ENCODE results near the gene LOXL3. TPM values are rescaled to one million over a fixed set of nuclear protein-coding genes. Genes with fewer than 3 reads are reported as not detected.

Gene LOXL3
- total RNA-seq, 1 experiment from 2014 or later, result 7.7 TPM

DNA sequence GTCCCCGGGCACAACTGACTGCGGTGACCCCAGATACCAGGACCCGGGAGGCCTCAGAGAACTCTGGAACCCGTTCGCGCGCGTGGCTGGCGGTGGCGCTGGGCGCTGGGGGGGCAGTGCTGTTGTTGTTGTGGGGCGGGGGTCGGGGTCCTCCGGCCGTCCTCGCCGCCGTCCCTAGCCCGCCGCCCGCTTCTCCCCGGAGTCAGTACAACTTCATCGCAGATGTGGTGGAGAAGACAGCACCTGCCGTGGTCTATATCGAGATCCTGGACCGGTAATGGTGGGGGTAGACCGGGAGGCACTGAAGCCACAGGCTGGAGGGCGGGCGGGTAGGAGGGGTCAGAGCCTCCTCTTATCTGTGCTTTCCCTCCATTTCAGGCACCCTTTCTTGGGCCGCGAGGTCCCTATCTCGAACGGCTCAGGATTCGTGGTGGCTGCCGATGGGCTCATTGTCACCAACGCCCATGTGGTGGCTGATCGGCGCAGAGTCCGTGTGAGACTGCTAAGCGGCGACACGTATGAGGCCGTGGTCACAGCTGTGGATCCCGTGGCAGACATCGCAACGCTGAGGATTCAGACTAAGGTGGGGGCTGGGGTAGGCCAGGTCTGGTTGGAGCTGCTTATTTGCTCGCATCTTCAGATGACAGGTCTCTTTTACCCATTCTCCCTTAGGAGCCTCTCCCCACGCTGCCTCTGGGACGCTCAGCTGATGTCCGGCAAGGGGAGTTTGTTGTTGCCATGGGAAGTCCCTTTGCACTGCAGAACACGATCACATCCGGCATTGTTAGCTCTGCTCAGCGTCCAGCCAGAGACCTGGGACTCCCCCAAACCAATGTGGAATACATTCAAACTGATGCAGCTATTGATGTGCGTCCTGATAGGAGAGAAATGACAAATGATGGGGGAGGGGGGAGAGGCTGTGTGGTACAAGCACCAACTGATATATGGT, 23.2 kb downstream of the LOXL3 start:
- peak; percentile 86 for DNase-seq
- Histone ChIP-seq H3K27me3 (ENCODE audit: control insufficient read depth, insufficient read depth, low read length) (peaks cover 5% of the 10 kb centered on the region; the same call in 1 of the 2 replicates), H3K4me3 (ENCODE audit: insufficient read depth, low read depth, low read length) (peak overlapping the region; percentile 99), H3K36me3 (replicated peaks; ENCODE audit: control insufficient read depth, insufficient read depth, low read length) (peaks cover 24% of the 10 kb centered on the region)

- Histone ChIP-seq H3K4me3 (ENCODE audit: insufficient read depth, low read depth, low read length) (peak within 1 kb of the TSS; percentile 99), H3K27me3 (ENCODE audit: control insufficient read depth, insufficient read depth, low read length) (peaks cover 5% of the 10 kb centered on the region; the same call in 1 of the 2 replicates), H3K36me3 (replicated peaks; ENCODE audit: control insufficient read depth, insufficient read depth, low read length) (peaks cover 24% of the 10 kb centered on the region)
- peak; percentile 100 for DNase-seq
These were observed 24.1 kb downstream of the LOXL3 start, which contains the start of the genes AUP1 and HTRA2 for GRCh38 chr2:74529357-74530238. Gene AUP1 (minus strand): TSS chr2:74529706. CDS start chr2:74529629, 77 bp downstream. Gene HTRA2 (plus strand): TSS chr2:74529933. CDS start chr2:74530007, 74 bp downstream.

DNA sequence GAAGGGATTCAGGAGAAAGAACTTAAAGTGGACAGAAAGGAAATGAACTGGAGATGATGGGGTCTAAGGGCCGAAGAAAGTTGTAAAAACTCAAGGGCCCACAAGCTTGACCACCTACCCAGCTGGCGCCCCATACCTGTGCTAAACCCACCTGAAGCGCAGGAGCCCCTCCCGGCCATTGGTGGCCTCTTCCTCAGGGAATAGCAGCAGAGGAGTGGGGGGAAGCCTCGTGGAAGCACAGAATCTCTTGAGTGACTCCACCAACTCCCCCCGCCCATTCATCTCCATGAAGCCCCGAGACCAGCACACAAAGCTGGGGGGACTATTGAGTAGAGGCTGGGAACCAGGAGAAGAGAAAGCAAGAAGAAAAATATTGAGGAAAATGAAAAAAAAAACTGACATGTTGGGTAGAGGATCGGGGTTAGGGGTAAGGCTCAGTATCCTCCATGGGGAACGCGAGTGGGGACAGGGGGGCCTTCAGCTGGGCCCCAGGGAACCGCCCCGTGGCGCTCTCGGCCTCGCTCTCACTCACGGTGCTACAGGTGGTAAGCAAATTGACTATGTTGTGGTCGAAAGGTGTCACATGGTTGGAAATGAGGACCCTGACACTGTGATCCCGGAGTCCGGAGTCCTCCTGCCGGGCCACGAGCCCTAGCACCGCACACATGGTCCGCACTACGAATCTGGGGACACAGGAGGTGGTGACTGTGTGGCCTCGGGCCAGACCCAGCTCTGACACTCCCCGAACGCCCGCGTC, 25.0 kb downstream of the LOXL3 start:
- peak overlapping the region; percentile 99 for H3K4me3 ChIP-seq (ENCODE audit: insufficient read depth, low read depth, low read length)
- H3K36me3 ChIP-seq (replicated peaks; ENCODE audit: control insufficient read depth, insufficient read depth, low read length), result peaks cover 24% of the 10 kb centered on the region
- peaks cover 5% of the 10 kb centered on the region; the same call in 1 of the 2 replicates for H3K27me3 ChIP-seq (ENCODE audit: control insufficient read depth, insufficient read depth, low read length)
- no peak for DNase-seq

DNA sequence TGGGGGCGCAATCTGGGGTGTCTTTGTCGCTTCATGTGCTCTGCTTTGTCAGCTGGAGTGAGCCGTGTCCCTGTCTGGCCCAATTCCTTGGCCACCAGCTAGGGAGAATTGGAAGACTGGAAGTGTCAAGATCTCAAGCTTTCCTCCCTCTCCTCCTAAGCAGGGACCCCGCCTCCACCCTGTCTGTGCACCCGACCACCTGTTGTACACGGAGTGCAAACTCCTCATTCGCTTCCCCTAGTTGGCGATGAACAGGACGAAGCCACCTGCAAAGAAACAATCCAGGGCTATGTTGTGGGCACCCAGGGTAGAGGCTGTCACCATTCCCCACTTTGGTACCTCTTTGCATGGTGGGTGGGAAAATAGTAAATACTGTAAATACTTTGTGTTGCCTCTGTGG, 26.0 kb downstream of the LOXL3 start:
- Histone ChIP-seq H3K36me3 (replicated peaks; ENCODE audit: control insufficient read depth, insufficient read depth, low read length) (peaks cover 23% of the 10 kb centered on the region), H3K4me3 (ENCODE audit: insufficient read depth, low read depth, low read length) (no peak overlapping the region), H3K27me3 (ENCODE audit: control insufficient read depth, insufficient read depth, low read length) (peaks cover 9% of the 10 kb centered on the region; the same call in 1 of the 2 replicates)
- DNase-seq, result no peak

DNA sequence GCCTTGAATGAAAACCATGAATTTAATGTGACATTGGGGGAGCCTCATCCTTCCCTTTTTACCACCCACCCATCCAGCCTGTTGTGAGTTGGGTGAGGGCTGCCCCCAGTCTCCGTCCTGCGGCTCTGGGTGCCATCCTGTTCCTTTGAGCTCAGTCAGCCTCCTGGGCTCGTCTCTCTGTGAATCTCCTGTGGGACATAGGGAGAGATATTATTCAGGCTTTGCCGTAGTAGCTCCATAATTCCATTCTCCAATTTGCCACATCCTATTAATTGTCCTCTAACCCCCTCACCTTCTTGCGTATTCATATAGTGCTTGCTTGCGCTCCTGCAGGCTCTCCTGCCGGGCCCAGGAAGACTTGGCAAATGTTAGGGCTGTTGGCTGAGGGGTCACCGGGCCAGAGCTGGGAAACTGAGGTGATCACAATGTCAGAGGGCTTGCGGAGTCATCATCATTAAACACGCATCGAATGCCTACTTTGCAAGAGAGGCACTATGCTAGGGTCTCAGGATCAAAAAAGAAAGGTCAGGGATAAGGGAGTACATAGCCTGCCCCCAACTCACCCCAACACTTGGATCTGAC, 27.0 kb downstream of the LOXL3 start:
- Histone ChIP-seq H3K4me3 (ENCODE audit: insufficient read depth, low read depth, low read length) (no peak overlapping the region), H3K36me3 (replicated peaks; ENCODE audit: control insufficient read depth, insufficient read depth, low read length) (peaks cover 18% of the 10 kb centered on the region), H3K27me3 (ENCODE audit: control insufficient read depth, insufficient read depth, low read length) (peaks cover 18% of the 10 kb centered on the region)
- peak; percentile 26 for DNase-seq

GRCh38 chr2:74525717-74526648, 27.8 kb downstream of the LOXL3 start, which contains the start of gene DQX1:
Gene DQX1 (minus strand): TSS chr2:74526231. CDS start chr2:74525729, 502 bp downstream.
- peaks cover 17% of the 10 kb centered on the region for H3K36me3 ChIP-seq (replicated peaks; ENCODE audit: control insufficient read depth, insufficient read depth, low read length)
- DNase-seq, result peak; percentile 75
- no peak within 1 kb of the TSS for H3K4me3 ChIP-seq (ENCODE audit: insufficient read depth, low read depth, low read length)
- peaks cover 23% of the 10 kb centered on the region for H3K27me3 ChIP-seq (ENCODE audit: control insufficient read depth, insufficient read depth, low read length)

GRCh38 chr2:74524955-74525716, 28.6 kb downstream of the LOXL3 start:
- Histone ChIP-seq H3K4me3 (ENCODE audit: insufficient read depth, low read depth, low read length) (no peak overlapping the region), H3K27me3 (ENCODE audit: control insufficient read depth, insufficient read depth, low read length) (peaks cover 23% of the 10 kb centered on the region), H3K36me3 (replicated peaks; ENCODE audit: control insufficient read depth, insufficient read depth, low read length) (peaks cover 17% of the 10 kb centered on the region)
- peak; percentile 15 for DNase-seq

- Histone ChIP-seq H3K27me3 (ENCODE audit: control insufficient read depth, insufficient read depth, low read length) (peaks cover 34% of the 10 kb centered on the region), H3K4me3 (ENCODE audit: insufficient read depth, low read depth, low read length) (no peak overlapping the region), H3K36me3 (replicated peaks; ENCODE audit: control insufficient read depth, insufficient read depth, low read length) (peaks cover 17% of the 10 kb centered on the region)
- peak; percentile 22 for DNase-seq
These were observed 29.7 kb downstream of the LOXL3 start for GRCh38 chr2:74524005-74524404.

- peak; percentile 14 for DNase-seq
- H3K36me3 ChIP-seq (replicated peaks; ENCODE audit: control insufficient read depth, insufficient read depth, low read length), result peaks cover 11% of the 10 kb centered on the region
- H3K27me3 ChIP-seq (ENCODE audit: control insufficient read depth, insufficient read depth, low read length), result peaks cover 49% of the 10 kb centered on the region
- no peak overlapping the region for H3K4me3 ChIP-seq (ENCODE audit: insufficient read depth, low read depth, low read length)
These were observed 31.2 kb downstream of the LOXL3 start for GRCh38 chr2:74522516-74522915.

GRCh38 chr2:74516650-74517049, 37.1 kb downstream of the LOXL3 start:
- no peak for DNase-seq
- Histone ChIP-seq H3K4me3 (ENCODE audit: insufficient read depth, low read depth, low read length) (no peak overlapping the region), H3K36me3 (replicated peaks; ENCODE audit: control insufficient read depth, insufficient read depth, low read length) (no peaks in the 10 kb centered on the region)

DNA sequence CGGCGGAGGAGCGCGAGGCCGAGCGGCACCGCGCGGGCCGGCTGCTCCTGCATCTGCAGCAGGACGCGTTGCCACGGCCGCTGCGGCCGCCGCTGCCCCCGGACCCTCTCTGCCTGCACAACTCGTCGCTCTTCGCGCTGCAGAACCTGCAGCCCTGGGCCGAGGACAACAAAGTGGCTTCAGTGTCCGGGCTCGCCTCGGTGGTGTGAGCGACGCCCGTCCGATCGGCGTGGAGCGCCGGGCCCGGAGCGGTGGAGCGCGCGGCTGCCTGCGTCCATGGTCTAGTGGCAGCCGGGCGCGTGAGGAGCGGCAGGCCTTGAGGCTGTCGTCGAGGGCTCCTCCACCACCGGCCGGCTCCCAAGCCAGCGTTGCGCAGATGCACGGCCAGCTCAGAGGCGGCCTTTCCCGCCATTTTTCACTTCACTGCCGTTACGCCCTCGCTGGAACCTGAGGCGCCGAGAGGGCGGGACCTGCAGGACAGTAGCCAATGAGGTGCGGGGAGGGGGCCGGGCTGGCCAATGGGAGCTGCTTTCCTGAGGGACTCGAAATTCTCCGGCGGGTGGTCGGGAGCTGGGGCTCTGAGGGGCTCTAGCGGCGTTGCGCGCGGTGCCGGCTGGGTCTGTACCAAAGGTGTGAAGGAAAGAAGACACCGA, 37.6 kb downstream of the LOXL3 start:
- Histone ChIP-seq H3K27me3 (ENCODE audit: control insufficient read depth, insufficient read depth, low read length) (peaks cover 94% of the 10 kb centered on the region), H3K36me3 (replicated peaks; ENCODE audit: control insufficient read depth, insufficient read depth, low read length) (no peaks in the 10 kb centered on the region), H3K4me3 (ENCODE audit: insufficient read depth, low read depth, low read length) (peak overlapping the region; percentile 34)
- peak; percentile 98 for DNase-seq

More at GRCh38 chr2:74516650-74517049, 37.1 kb downstream of the LOXL3 start:
- peaks cover 91% of the 10 kb centered on the region for H3K27me3 ChIP-seq (ENCODE audit: control insufficient read depth, insufficient read depth, low read length)

Data from H7 (cell line).